Vagina (tissue), 2 donors: ENCODE measurements around the gene SLX4IP.

ENCODE experiments used
- POLR2A ChIP-seq, 2 donors: fragments of 450-650 bp; IDR thresholded peaks; one replicate each; pipeline ENCODE4 v1.6.1; 2017; ENCODE audit warnings: antibody characterized with exemption in 2 of 2, mild to moderate bottlenecking in 2 of 2, moderate library complexity in 2 of 2
- POLR2AphosphoS5 ChIP-seq, 2 donors: sonication (generic); formaldehyde crosslinking; IDR thresholded peaks; one replicate each; pipeline ENCODE4 v1.9.0; 2017; ENCODE audit warnings: antibody characterized with exemption in 2 of 2, mild to moderate bottlenecking in 2 of 2, low read depth in 1 of 2; ENCODE audit not compliant: insufficient read depth in 1 of 2
- TF ChIP-seq, protein P1 (sequence below), 3 experiments: fragments of 450-650 bp in 2 of 3; fragments of 200-600 bp in 1 of 3; sonication (generic) in 1 of 3; IDR thresholded peaks; one replicate each; pipeline ENCODE4 v1.5.1; 2017 to 2019; ENCODE audit warnings: antibody characterized with exemption in 3 of 3, mild to moderate bottlenecking in 2 of 3, moderate library complexity in 2 of 3

DNA sequence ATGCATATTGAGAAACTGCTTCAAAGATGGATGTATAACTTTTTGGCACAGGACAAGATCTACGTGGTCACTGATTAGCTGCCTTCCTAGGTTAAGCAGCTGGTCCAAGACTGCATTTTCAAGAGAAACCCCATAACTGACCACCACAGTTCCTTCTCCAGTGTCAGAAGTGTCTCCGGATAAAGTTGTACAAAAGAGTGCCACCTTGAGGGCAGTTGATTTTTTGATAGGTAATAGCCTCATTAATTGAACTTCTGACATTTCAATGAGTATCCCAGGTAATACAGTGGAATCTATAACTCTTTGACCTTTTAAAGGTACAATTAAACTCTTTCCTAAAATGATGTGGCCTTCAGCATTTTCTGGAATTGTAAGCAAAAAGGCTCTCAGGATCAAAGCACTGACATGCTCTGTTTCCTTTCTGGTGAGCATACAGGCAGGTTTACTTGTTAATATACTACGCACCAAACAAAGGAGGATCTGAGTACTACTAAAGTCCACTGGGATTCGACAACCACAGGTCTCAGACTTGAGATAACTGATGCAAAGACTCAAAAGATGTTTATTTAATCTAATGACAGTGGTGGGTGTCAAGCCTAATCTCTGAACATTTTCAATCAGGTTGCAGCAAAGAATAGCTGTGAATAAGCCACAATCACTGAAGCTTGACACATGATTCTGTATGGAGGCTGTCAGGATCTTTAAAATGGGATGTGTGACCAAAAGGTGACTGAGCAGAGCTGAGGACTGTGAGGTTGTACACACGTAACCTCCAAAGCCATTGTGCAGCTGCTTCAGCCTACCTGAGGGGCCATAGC lies 22.3 kb upstream of the SLX4IP start:
- TF ChIP-seq POLR2A (IDR thresholded peaks at IDR 0.05) (no peak), POLR2AphosphoS5 (IDR thresholded peaks at IDR 0.05; ENCODE audit: insufficient read depth in 1 of 2, low read depth in 1 of 2) (no peak)
- TF ChIP-seq, protein P1, sequence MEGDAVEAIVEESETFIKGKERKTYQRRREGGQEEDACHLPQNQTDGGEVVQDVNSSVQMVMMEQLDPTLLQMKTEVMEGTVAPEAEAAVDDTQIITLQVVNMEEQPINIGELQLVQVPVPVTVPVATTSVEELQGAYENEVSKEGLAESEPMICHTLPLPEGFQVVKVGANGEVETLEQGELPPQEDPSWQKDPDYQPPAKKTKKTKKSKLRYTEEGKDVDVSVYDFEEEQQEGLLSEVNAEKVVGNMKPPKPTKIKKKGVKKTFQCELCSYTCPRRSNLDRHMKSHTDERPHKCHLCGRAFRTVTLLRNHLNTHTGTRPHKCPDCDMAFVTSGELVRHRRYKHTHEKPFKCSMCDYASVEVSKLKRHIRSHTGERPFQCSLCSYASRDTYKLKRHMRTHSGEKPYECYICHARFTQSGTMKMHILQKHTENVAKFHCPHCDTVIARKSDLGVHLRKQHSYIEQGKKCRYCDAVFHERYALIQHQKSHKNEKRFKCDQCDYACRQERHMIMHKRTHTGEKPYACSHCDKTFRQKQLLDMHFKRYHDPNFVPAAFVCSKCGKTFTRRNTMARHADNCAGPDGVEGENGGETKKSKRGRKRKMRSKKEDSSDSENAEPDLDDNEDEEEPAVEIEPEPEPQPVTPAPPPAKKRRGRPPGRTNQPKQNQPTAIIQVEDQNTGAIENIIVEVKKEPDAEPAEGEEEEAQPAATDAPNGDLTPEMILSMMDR (IDR thresholded peaks at IDR 0.05), result no peak
